ENCODE results near the gene TK1.

TK1 gene

DNA sequence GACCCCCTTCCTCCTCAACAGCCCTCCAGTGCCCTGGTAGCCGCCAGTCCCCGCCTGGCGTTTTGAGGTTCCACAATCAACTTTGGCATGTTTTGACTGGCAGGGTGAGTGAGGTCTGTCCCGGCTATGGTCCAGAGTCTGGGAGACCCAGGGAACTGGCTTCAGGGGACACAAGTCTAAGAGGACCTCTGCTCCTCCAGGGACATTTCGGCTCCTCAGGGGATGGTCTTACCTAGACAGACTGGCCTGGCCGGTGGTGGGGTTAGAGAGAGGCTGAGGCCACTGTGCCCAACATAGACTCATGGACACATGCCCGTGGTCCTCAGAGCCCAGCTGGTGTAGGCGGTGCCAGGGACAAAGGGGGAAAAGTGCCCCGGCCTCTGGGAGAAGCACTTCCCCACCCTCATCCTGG is 54.1 kb downstream of the TK1 start:
- no peak for DNase-seq

GRCh38 chr17:78132084-78132676 is 54.7 kb downstream of the TK1 start:
- DNase-seq, result peak; percentile 50

GRCh38 chr17:78131172-78132083 is 55.4 kb downstream of the TK1 start:
- no peak for DNase-seq

DNA sequence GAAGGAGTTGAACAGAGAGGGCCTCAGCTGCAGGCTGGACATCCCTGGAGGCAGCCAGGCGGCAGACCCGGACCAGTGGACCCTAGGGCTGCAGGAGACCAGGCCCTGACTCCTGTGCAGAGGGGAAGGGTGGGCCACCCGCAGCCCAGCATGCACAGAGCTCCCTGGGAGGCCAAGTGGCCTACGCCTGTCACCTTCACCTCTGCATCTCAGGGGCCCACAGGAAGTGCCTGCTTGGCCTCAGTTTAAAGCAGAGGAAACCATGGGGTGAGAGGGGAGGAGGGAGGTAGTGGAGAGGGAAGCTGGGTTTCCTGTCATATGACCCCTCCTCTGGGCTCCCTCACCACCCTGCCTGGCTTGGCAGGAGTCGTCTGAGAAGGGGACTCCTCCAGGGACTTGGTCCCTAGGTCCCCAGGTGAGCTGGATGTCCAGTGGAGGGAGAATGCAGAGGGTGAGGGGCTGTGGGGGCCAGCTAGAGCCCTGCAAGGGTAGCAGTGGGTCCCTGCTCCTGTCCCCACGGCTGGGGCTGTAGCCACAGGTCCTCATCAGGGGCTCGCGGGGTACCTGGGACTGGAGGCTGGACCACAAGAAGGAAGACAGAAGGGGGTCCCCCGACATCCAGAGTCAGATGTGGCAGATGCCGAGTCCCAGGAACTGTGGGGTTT is 56.3 kb downstream of the TK1 start, which contains the start of gene TMC8:
Gene TMC8 (plus strand): TSS at position 335 of the 665 bp plus-strand sequence. CDS start 818 bp downstream, outside the sequence.
- DNase-seq, result peak; percentile 65

DNA sequence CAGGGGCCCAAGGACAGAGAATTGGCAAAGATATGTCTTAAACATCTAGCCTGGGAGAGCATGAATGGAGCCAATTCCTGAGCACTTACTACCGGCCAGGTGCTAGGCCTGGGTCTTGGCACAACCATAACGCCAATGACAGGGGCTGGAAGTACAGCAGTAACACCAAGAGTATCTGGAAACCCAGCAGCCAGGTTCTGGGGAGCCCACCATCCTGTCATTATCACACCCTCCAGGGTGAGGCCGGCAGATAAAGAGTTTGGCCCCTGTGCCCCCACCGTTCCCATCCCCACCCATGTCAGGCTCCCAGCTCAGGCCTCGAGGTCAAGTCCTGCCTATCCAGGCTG is 56.8 kb downstream of the TK1 start:
- no peak for DNase-seq

- peak; percentile 43 for DNase-seq
Observed at GRCh38 chr17:78129351-78130089, 57.3 kb downstream of the TK1 start.

DNA sequence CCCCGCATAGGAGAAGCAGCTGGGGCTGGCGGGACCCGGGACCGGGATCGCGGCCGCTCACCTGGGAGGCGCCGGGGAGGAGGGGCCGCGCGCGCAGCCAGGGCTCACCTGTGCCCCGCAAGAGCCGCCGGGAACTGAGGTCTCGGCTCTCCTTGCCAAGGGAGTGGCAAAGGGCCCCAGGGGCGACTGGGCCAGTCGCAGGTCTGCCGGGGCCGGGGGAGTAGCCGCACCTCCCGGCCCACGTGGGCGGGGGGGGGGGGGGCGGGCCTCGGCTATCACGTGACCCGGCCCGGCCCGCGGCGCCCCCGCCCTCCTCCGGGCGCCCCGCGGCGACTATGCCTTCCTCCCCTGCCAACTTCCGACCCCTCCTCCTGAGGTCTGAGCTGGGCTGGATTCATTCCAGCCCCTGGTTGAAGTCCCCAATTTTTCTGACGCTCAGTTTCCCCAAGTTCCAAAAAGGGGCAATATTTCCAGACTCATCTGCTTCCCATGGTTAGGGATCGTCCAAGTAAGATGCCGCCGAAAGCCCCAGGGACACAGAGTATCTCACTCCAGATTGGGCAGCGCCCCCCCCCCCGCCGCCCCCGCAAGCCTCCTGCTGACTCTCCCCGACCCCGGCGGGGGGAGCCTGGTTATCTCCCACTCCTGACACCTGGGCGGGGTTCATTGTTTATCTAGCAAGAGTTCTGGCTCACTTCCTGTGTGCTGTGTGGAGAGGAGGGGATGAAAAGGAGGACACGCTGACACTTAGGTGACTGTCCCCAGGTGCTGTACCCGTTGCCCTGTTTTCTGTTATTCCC is 58.1 kb downstream of the TK1 start, which contains the start of gene TMC6:
Gene TMC6 (minus strand): TSS at position 205 of the 800 bp plus-strand sequence. CDS start 1,923 bp downstream, outside the sequence.
- peak; percentile 69 for DNase-seq

GRCh38 chr17:78127888-78128550 is 58.8 kb downstream of the TK1 start:
- DNase-seq, result no peak

DNA sequence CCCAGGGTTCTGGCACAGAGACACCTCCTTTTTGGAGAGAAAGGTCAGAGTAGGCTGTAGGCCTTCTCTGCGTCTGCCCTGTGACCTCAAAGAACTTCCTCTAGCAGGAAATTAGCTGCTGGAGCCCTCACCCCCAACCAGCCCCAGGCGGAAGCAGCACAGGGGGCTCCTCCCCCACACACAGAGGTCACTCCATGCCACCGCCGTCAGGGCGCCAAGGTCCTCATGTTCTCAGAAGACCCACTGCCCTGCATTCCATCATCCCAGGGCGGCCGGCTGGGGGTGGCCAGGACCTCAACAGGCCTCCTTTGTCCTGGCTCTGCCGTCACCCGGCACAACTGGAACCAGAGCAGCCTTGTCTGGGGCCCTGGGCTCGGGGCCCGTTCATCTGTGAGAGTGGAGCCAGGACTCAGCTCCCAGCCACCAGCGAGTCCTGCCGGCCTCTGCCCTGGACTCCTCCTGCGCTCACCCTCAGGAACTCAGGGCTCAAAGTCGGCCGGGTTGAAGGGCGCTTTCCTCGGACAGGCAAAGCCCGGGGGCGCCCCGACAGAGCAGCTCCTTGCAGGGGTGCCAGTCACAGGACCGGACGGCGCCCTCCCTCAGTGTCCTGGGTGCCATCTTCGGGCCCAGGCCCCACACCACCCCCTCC is 59.5 kb downstream of the TK1 start:
- peak; percentile 56 for DNase-seq

GRCh38 chr17:78126895-78127238 is 60.0 kb downstream of the TK1 start:
- DNase-seq, result no peak

- no peak for DNase-seq
Observed at GRCh38 chr17:78125976-78126894, 60.6 kb downstream of the TK1 start.

DNA sequence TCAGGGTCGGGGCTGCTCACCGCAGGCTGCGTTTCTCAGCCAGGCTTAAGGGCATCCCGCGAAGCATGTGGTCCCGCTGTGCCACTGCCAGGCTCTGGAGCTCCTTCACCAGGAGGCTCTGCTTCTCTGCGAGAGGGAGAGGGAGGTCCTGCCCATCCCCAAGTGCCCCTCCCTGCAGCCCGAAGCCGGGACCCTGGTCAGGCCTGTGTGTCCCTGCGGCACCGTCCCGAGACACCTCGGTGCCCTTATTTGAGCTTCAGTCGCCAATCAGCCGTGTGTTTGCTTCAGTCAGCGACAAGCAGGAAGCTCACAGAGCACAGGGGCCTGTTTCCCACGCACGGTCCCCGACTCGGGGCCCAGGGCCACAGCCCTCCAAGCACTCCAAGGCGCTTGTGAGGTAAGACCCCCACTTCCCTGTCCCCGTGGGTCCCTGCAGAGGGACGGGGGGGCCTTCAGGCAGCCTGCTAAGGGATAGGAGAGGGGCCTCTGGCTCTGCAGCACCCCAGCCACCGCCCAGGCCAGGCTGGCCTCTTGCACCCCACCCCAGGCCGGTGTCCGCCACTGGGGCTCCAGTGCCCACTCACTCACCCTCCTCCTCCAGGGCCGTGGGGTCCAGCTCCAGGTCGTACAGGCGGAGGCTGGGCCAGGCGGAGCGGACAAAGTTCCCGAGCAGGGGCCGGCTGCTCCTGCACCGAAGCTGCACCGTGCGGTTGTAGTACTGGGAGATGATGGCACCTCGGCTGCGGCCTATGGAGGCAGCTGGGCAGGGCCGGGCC is 61.5 kb downstream of the TK1 start:
- no peak for DNase-seq

DNA sequence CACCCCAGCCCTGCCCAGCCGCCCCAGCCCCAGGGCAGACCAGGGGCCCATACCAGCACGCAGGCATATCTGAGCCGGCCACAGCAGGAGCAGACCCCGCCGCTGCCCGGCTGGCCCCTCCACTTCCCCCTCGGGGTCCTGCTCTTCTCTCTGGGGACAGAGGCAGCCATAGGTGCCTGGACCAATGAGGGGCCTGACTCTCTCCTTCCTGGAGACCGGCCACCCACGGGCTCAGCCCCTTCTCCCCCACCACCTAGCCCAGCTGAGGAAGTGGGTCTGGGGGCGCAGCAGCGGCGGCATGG is 62.1 kb downstream of the TK1 start:
- no peak for DNase-seq
